K562 (cell line): ENCODE results near the gene TMEM185A. TPM values are rescaled to one million over a fixed set of nuclear protein-coding genes. Genes with fewer than 3 reads are reported as not detected.
"Not testable (repeated sequence)": the region's sequence is repeated elsewhere in the genome, so short reads cannot be mapped to it uniquely, and the experiment has no call there.

Experiments used
- ATAC-seq: fragments of 200-7000 bp; cut with Tn5 transposase; 3 replicates; pipeline ENCODE4 v1.9.1; 2020; ENCODE audit warnings: moderate library complexity
- BruUV-seq: library from RNA; stranded (reverse); fragments of 400-500 nt; replicated peaks from 2 replicates; lab custom pipeline; 2021; lab: Mats Ljungman, UMichigan
- CTCF ChIA-PET: fragments of 300-600 bp; formaldehyde crosslinking; extraction: SDS; loops from one replicate; lab custom pipeline; 2021; ENCODE audit warnings: low intra/inter-chr PET ratio; lab: Yijun Ruan, JAX
- POLR2A ChIA-PET: fragments of 300-600, 350-650 bp; sonication (Branson Sonifier 250); formaldehyde crosslinking; extraction: SDS; loops from one replicate; lab custom pipeline; 2021; ENCODE audit warnings: antibody characterized with exemption, inconsistent platforms; lab: Yijun Ruan, JAX
- DNase-seq, 4 experiments: peaks; one replicate each; pipeline versions ENCODE4 v3.0.0 to v3.0.0-alpha.2; 2011 to 2018; ENCODE audit warnings: low spot score in 3 of 4, mixed read lengths in 3 of 4; ENCODE audit errors: extremely low read depth in 1 of 4
- FAIRE-seq: peaks from 2 replicates; lab custom pipeline; 2011; peaks lifted over from hg19 to GRCh38; lab: Jason Lieb, UNC
- H2AFZ ChIP-seq: 2 replicates; pipeline ENCODE4 v1.6.0; 2011; ENCODE audit warnings: low read depth, low read length, control low read depth, inconsistent platforms
- H3K27ac ChIP-seq: fragments of 200-600 bp; 3 replicates; pipeline ENCODE4 v1.8.0; 2011; ENCODE audit warnings: low read depth, mild to moderate bottlenecking, control low read depth, inconsistent platforms, low read length, moderate library complexity, mixed read lengths; ENCODE audit errors: extremely low read depth
- H3K27me3 ChIP-seq, 2 experiments: fragments of 300-600 bp in 1 of 2; 2 replicates in 1 of 2; 3 replicates in 1 of 2; pipeline versions ENCODE4 v1.6.0 to v1.8.0; 2011; ENCODE audit warnings: inconsistent platforms in 2 of 2, low read length in 2 of 2, mild to moderate bottlenecking in 1 of 2, mixed read lengths in 1 of 2, moderate library complexity in 1 of 2; ENCODE audit not compliant: control insufficient read depth in 2 of 2, insufficient read depth in 2 of 2
- H3K36me3 ChIP-seq: fragments of 300-600 bp; 3 replicates; pipeline ENCODE4 v1.8.0; 2011; ENCODE audit warnings: mild to moderate bottlenecking, low read length, inconsistent platforms; ENCODE audit not compliant: control insufficient read depth, insufficient read depth
- H3K4me1 ChIP-seq, 2 experiments: fragments of 200-600 bp in 1 of 2; replicated peaks in 1 of 2; 2 replicates in 1 of 2; 3 replicates in 1 of 2; pipeline versions ENCODE4 v1.5.1 to v1.8.0; 2011; ENCODE audit warnings: inconsistent platforms in 2 of 2, low read length in 2 of 2, mild to moderate bottlenecking in 1 of 2, mixed read lengths in 1 of 2, moderate library complexity in 1 of 2; ENCODE audit not compliant: control insufficient read depth in 2 of 2, insufficient read depth in 2 of 2
- H3K4me2 ChIP-seq: 2 replicates; pipeline ENCODE4 v1.6.1; 2011; ENCODE audit warnings: low read length, control low read depth, inconsistent platforms, mixed read lengths; ENCODE audit not compliant: insufficient read depth
- H3K4me3 ChIP-seq: fragments of 200-600 bp; sonication (generic), shearing (Covaris generic); 2 replicates; pipeline ENCODE4 v1.5.1; 2016; ENCODE audit warnings: control low read depth, inconsistent platforms
- H3K79me2 ChIP-seq: fragments of 200-600 bp; 3 replicates; pipeline ENCODE4 v1.8.0; 2011; ENCODE audit warnings: low read length, inconsistent platforms; ENCODE audit not compliant: control insufficient read depth, insufficient read depth
- H3K9ac ChIP-seq, 2 experiments: 2 replicates each; pipeline versions ENCODE4 v1.6.0 to v1.6.1; 2011; ENCODE audit warnings: low read depth in 2 of 2, low read length in 2 of 2, control low read depth in 1 of 2, inconsistent platforms in 1 of 2, mild to moderate bottlenecking in 1 of 2, mixed read lengths in 1 of 2; ENCODE audit not compliant: insufficient read depth in 1 of 2
- H3K9me1 ChIP-seq: one replicate; pipeline ENCODE4 v1.6.0; 2011; ENCODE audit warnings: inconsistent platforms, mild to moderate bottlenecking, low read length, moderate library complexity; ENCODE audit not compliant: control insufficient read depth, insufficient read depth
- H3K9me3 ChIP-seq: replicated peaks from 2 replicates; pipeline ENCODE4 v1.5.1; 2011; ENCODE audit warnings: low read depth, low read length, inconsistent platforms; ENCODE audit not compliant: control insufficient read depth, insufficient read depth
- H4K20me1 ChIP-seq: replicated peaks from 2 replicates; pipeline ENCODE4 v1.6.1; 2011; ENCODE audit warnings: low read length, inconsistent platforms, mixed read lengths; ENCODE audit not compliant: control insufficient read depth, insufficient read depth
- WGBS: fragments of 100-300 bp; shearing (Covaris generic); methylation state at CpG from one replicate; pipeline ENCODE4 v1.1.6; 2016; ENCODE audit warnings: low coverage, mixed read lengths; ENCODE audit not compliant: insufficient coverage; ENCODE audit errors: missing lambda C conversion rate; 5-methylcytosine and 5-hydroxymethylcytosine counted together
- in situ Hi-C: fragments of 300-500 bp; cut with MboI; formaldehyde crosslinking; loops from 4 replicates; pipeline ENCODE4 v1.15.0; 2018; ENCODE audit warnings: inconsistent platforms, mixed read lengths
- intact Hi-C: fragments of 100-400 bp; cut with micrococcal nuclease; formaldehyde crosslinking; loops from 2 replicates; pipeline ENCODE4 v1.14.2; 2022
- polyA plus RNA-seq, 8 experiments: library from polyadenylated mRNA; depleted of rRNA in 4 of 8; stranded (reverse) in 5 of 8; unstranded in 3 of 8; fragments of >200 nt; fragmentation: Nextera tagmentation in 2 of 8; fragmentation: Illumina TruSeq in 1 of 8; extraction: Ambion mirVana in 2 of 8; extraction: Trizol in 1 of 8; gene quantifications; 2 replicates each; pipeline versions ENCODE4 v1.2.1 to v1.2.3, GENCODE V29; 2011 to 2014; ENCODE audit warnings: inconsistent platforms in 1 of 8, missing spikeins in 1 of 8
- total RNA-seq, 7 experiments: library from RNA; depleted of rRNA in 6 of 7; stranded (reverse); fragments of >200 nt in 6 of 7; fragmentation: Illumina TruSeq in 2 of 7; extraction: Trizol in 2 of 7; gene quantifications; 2 replicates each; pipeline versions ENCODE4 v1.2.1 to v1.2.3, GENCODE V29; 2011 to 2021; ENCODE audit warnings: low replicate concordance in 1 of 7

Gene TMEM185A
- total and polyA plus RNA-seq, 9 of the 15 experiments (the other 6 are each of a cell fraction or from before 2014, with no cell fraction given), result 0.97 to 13.7 (median 5.4) TPM

DNA sequence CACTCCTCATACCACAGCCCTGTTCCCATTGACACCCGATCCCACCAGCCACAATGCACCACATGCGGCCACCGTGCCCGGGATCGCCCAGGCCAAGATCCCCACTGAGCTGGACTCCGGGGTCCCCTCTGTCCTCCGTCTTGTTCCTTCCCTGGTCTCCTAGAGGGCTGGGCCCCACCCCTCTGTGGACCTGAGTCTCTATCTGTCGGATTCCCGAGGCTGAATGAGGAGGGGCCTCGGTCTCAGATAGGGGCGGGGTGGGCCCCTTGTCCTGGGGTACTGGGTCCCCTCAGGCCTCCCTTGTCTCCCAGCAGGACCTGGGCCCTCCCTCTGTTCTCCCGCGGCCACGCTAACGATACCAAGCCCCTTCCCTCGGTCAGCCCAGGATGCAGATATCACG is 46.0 kb downstream of the TMEM185A start:
- H3K79me2 ChIP-seq, ATAC-seq, POLR2A ChIA-PET, H3K4me1 ChIP-seq, H3K4me2 ChIP-seq, CTCF ChIA-PET, DNase-seq, BruUV-seq, H3K27ac ChIP-seq, H3K9ac ChIP-seq, H3K4me3 ChIP-seq, H3K27me3 ChIP-seq, H4K20me1 ChIP-seq, H3K9me3 ChIP-seq, H3K36me3 ChIP-seq, H2AFZ ChIP-seq, FAIRE-seq, intact Hi-C loops, H3K9me1 ChIP-seq: not testable (repeated sequence)
- no CpG with 5 or more reads among the region's 17 CpGs for WGBS
- in situ Hi-C loops, result loop anchor here (25.0 kb wide), 1 partner anchor 227 kb away; no protein-coding TSS in a partner anchor

- FAIRE-seq, H4K20me1 ChIP-seq, H3K9ac ChIP-seq, POLR2A ChIA-PET, intact Hi-C loops, DNase-seq, H3K4me3 ChIP-seq, H3K36me3 ChIP-seq, H3K27ac ChIP-seq, H3K4me1 ChIP-seq, CTCF ChIA-PET, H3K9me1 ChIP-seq, H3K9me3 ChIP-seq, H2AFZ ChIP-seq, H3K4me2 ChIP-seq, BruUV-seq, H3K79me2 ChIP-seq, H3K27me3 ChIP-seq: not testable (repeated sequence)
- in situ Hi-C loops, result loop anchor here (10.0 kb wide), 1 partner anchor 59 kb away; no protein-coding TSS in a partner anchor
- ATAC-seq, result peak; percentile 67
- WGBS, result no CpG with 5 or more reads among the region's 1 CpG
Observed at GRCh38 chrX:149573456-149573855, 58.1 kb downstream of the TMEM185A start.
